ENCODE data around the gene DCUN1D2.

DNA sequence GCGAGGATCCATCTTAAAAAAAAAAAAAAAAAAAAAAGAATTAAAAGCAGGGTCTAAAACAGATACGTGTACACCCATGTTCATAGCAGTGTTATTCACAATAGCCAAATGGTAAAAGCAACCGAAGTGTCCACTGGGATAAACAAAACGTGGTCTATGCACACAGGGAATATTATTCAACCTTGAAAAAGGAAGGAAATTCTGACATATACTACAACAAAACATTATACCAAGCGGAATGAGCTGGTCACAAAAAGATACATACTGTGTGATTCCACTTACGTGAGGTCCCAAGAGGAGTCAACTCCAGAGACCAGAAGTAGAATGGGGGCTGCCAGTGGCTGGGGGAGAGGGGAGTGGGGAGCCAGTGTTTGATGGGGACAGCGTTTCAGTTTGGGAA lies 22.5 kb downstream of the DCUN1D2 start:
- TF ChIP-seq POLR2A (IDR thresholded peaks at IDR 0.05) = no peak
- TF ChIP-seq, protein P1, sequence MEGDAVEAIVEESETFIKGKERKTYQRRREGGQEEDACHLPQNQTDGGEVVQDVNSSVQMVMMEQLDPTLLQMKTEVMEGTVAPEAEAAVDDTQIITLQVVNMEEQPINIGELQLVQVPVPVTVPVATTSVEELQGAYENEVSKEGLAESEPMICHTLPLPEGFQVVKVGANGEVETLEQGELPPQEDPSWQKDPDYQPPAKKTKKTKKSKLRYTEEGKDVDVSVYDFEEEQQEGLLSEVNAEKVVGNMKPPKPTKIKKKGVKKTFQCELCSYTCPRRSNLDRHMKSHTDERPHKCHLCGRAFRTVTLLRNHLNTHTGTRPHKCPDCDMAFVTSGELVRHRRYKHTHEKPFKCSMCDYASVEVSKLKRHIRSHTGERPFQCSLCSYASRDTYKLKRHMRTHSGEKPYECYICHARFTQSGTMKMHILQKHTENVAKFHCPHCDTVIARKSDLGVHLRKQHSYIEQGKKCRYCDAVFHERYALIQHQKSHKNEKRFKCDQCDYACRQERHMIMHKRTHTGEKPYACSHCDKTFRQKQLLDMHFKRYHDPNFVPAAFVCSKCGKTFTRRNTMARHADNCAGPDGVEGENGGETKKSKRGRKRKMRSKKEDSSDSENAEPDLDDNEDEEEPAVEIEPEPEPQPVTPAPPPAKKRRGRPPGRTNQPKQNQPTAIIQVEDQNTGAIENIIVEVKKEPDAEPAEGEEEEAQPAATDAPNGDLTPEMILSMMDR (IDR thresholded peaks at IDR 0.05 in 4 of 5, conservative IDR thresholded peaks at IDR 0.05 in 1 of 5) = no peak
